ENCODE results near the gene APPL2.

DNA sequence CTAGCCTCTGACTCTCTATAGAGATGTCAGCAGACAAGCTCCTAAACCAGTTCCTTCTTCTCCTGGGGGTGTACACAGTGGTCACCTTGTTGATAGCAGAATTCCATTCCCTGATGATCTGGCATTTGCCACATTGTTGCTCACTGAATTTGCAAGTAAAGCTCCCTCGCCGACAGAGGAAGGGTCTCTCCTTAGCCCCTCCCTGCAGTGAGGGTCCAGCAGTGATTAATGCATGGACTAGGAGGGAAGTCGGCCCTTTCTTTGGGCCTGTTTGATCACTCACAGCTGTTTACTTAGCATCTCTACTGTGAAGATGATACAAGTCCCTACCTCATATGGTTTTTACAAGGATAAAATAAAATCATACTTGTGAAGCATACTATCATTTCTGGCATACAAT is 23.3 kb upstream of the APPL2 start:
- TF ChIP-seq EZH2 (IDR thresholded peaks at IDR 0.05; ENCODE audit: borderline replicate concordance, low read length) = no peak
- TF ChIP-seq, protein P1, sequence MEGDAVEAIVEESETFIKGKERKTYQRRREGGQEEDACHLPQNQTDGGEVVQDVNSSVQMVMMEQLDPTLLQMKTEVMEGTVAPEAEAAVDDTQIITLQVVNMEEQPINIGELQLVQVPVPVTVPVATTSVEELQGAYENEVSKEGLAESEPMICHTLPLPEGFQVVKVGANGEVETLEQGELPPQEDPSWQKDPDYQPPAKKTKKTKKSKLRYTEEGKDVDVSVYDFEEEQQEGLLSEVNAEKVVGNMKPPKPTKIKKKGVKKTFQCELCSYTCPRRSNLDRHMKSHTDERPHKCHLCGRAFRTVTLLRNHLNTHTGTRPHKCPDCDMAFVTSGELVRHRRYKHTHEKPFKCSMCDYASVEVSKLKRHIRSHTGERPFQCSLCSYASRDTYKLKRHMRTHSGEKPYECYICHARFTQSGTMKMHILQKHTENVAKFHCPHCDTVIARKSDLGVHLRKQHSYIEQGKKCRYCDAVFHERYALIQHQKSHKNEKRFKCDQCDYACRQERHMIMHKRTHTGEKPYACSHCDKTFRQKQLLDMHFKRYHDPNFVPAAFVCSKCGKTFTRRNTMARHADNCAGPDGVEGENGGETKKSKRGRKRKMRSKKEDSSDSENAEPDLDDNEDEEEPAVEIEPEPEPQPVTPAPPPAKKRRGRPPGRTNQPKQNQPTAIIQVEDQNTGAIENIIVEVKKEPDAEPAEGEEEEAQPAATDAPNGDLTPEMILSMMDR (IDR thresholded peaks at IDR 0.05; ENCODE audit: low read length) = no peak

All from OCI-LY1 (cell line).